NCI-H1436 (cell line): ENCODE data around the gene MCC.

ENCODE experiments used
- DNase-seq: peaks from one replicate; lab custom pipeline; 2025; lab: John Stamatoyannopoulos, UW

The MCC gene

DNA sequence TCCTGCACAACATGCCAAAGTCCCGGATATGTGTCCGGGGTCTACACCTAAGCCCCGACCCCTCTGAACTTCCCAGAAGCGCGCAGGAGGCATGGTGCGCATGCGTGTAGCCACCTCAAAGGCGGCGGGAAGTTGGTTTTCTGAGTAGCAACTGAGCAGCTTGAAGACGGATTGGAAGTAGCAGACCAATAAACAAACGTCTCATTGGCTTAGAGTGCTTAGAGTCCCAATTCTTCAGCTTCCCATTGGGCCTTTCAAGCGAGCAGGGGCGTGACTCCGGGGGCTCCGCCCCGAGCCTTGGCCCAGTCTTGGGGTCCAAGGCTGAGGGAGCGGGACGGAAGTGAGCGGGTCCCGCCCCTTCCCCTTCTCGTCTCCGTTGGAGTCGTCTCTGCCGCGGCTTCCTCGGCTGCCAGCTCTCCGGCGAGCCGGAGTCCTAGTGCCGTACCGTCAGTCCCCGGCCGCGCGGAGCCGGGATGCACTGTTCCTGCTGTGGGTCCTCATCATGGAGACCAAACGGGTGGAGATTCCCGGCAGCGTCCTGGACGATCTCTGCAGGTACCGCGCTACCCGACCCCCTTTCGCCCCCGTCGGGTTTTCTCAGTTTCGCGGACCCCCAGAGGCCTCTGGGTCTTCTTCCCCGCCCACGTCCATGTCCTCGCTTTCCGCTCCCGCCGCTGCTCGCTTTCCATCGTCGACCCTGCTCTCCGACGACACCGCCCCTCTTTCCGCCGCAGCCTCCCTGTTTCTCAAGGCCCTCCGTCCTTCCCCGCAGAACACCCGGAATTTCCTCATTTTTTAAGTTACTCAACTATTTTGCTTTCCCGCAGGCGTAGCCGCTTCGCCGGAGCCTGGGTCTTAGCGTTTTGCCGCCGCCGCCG, 511.6 kb downstream of the MCC start, which contains the start of gene DCP2:
TSS of gene DCP2 (plus strand) at position 367 of the 878 bp plus-strand sequence. CDS start at position 503, 136 bp downstream.
- peak; percentile 98 for DNase-seq

DNA sequence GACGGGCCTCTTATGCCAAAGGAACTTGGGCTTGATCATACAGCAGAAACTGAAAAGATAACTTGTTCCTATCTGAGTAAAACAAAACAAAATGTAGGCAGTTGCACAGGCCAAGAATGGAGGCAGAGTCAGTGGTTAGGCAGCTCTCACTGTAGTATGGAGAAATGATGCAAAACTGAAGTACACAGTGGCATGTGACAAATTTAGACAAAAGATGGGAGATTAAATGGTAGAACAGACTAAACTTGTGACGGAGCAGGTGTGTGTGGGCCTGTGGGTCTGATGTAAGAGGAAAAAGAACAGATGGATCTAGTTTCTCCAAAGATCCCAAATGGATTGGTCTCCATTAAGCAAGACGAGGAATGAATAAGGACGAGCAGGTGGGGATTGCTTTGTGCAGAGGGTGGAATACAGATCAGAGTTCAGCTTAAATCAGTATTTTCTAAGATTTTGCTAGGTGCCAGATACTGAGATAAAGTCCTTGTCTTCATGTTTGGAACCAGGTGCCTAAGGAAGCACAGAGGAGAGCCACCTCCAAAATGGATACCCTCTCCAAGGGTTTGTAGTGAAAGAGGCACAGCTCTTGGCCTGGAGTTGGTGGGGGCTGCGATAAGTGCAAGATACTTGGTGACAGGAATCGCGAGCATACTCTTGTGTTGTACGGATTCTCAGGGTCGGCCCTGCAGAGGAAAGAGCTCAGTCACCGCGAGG, 512.4 kb downstream of the MCC start:
- no peak for DNase-seq

DNA sequence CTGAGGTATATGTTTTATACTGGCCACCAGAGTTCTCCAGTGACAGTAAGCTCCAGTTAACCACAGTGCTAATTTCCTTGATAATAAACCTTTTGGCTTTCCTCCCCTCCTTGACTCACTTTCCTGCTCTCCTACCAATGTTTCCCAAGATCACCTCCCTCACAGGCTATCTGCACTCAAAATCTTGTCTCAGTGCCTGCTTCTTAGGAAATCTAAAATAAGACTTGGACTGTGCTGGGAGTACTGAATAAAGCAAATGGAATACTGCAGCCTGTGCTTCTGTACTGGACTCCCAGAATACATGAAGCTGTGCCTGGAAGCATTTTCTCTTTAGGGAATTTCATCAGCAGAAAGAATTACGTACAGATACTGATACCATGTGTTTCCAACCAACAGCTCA, 513.4 kb downstream of the MCC start:
- no peak for DNase-seq

DNA sequence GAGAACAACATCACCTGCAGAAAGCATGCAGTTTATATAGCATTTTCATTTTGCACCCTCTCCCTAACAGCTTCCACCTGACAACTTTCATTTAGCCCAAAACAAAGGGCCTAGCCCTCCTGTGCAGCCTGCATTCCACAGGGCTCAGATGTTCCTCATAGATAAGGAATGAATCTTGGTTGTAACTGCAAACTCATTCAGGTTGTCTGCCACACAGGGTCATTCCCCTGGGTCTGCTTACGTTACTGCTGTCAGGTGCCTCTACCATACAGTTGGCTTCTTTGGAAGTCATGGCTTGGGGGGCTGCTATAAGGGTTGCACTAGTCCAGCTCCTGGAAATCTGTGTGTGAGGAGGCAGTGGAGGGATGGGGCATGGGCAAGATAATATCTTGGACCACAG, 514.3 kb downstream of the MCC start:
- no peak for DNase-seq

DNA sequence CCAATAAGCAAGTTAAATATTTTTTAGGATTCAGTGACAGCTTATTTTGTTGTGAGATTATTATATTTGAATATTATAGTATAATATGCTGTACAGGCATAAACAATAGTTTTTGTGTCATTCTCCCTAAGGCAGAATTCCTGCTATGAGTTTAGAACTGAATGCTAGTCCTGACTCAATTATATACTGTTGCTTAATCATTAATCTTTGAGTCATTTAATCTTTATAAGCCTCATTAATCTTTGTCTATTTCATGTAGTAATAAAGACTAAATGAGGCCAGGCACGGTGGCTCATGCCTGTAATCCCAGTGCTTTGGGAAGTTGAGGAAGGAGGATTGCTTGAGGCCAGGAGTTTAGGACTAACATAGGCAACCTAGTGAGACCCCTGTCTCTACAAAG, 515.2 kb downstream of the MCC start:
- DNase-seq: no peak
